NCI-H2029 treated with DMSO at 0.1 percent for 48 hours (cell line): ENCODE results near the gene MS4A4E.
"Not testable (repeated sequence)": the region's sequence is repeated elsewhere in the genome, so short reads cannot be mapped to it uniquely, and the experiment has no call there.

Source experiments
- DNase-seq: peaks from one replicate; lab custom pipeline; 2025; lab: John Stamatoyannopoulos, UW

Gene MS4A4E

GRCh38 chr11:60242740-60243239, at the start of gene MS4A4E:
MS4A4E (minus strand) TSS chr11:60243137; CDS start chr11:60230055, 13,082 bp downstream.
- DNase-seq, result no peak

- DNase-seq, result no peak
Observed at GRCh38 chr11:60292145-60292544, 49.2 kb upstream of the MS4A4E start.

GRCh38 chr11:60288531-60288930, 45.6 kb upstream of the MS4A4E start:
- DNase-seq, result no peak

- not testable (repeated sequence) for DNase-seq
Observed at GRCh38 chr11:60285411-60286126, 42.6 kb upstream of the MS4A4E start.

- no peak for DNase-seq
Observed at GRCh38 chr11:60282286-60282685, 39.3 kb upstream of the MS4A4E start.

- no peak for DNase-seq
Observed at GRCh38 chr11:60281485-60281884, 38.5 kb upstream of the MS4A4E start.

- DNase-seq, result no peak
Observed at GRCh38 chr11:60280412-60280811, 37.5 kb upstream of the MS4A4E start, which contains the start of gene MS4A4A. MS4A4A (plus strand) TSS chr11:60280666; CDS start chr11:60280676, 10 bp downstream.

- no peak for DNase-seq
Observed at GRCh38 chr11:60274416-60274815, 31.5 kb upstream of the MS4A4E start.

- peak; percentile 44 for DNase-seq
Observed at GRCh38 chr11:60265373-60266214, 22.7 kb upstream of the MS4A4E start.

GRCh38 chr11:60264644-60265043, 21.7 kb upstream of the MS4A4E start:
- DNase-seq, result no peak

- no peak for DNase-seq
Observed at GRCh38 chr11:60263402-60263801, 20.5 kb upstream of the MS4A4E start.

- no peak for DNase-seq
Observed at GRCh38 chr11:60261014-60261413, 18.1 kb upstream of the MS4A4E start.

- no peak for DNase-seq
Observed at GRCh38 chr11:60257956-60258722, 15.2 kb upstream of the MS4A4E start.

- no peak for DNase-seq
Observed at GRCh38 chr11:60252213-60253108, 9.5 kb upstream of the MS4A4E start.

GRCh38 chr11:60251485-60252212, 8.7 kb upstream of the MS4A4E start:
- no peak for DNase-seq

GRCh38 chr11:60241786-60242185, 1.2 kb downstream of the MS4A4E start:
- no peak for DNase-seq

- no peak for DNase-seq
Observed at GRCh38 chr11:60240662-60241061, 2.3 kb downstream of the MS4A4E start.

- no peak for DNase-seq
Observed at GRCh38 chr11:60235321-60235720, 7.6 kb downstream of the MS4A4E start.

GRCh38 chr11:60230681-60231080, 12.3 kb downstream of the MS4A4E start:
- no peak for DNase-seq

- DNase-seq, result no peak
Observed at GRCh38 chr11:60222141-60222540, 20.8 kb downstream of the MS4A4E start.
